B cell (primary cell): ENCODE results near the gene ZFPM1. TPM values are rescaled to one million over a fixed set of nuclear protein-coding genes. Genes with fewer than 3 reads are reported as not detected.

Experiments used
- ATAC-seq: fragments of 200-7000 bp; cut with Tn5 transposase; one replicate; pipeline ENCODE4 v1.10.0; 2021; ENCODE audit warnings: low read depth, mild to moderate bottlenecking, moderate number of reproducible peaks, moderate library complexity
- CTCF ChIA-PET: fragments of 350-600 bp; sonication (Branson Sonifier 250); formaldehyde crosslinking; loops from one replicate; lab custom pipeline; 2021; ENCODE audit warnings: antibody characterized with exemption, inconsistent platforms; lab: Charles Lee
- POLR2A ChIA-PET: fragments of 350-600 bp; sonication (Branson Sonifier 250); formaldehyde crosslinking; loops from one replicate; lab custom pipeline; 2021; ENCODE audit warnings: antibody characterized with exemption; lab: Charles Lee
- DNase-seq: peaks from one replicate; pipeline ENCODE4 v3.0.0; 2013
- H2AFZ ChIP-seq: 2 replicates; pipeline ENCODE4 v1.6.1; 2012; ENCODE audit warnings: mild to moderate bottlenecking, low read depth, low read length; ENCODE audit not compliant: insufficient read depth, poor library complexity, severe bottlenecking
- H3K27ac ChIP-seq, 2 donors: 1 replicate in 1 of 2; 2 replicates in 1 of 2; pipeline ENCODE4 v1.5.1; 2012 to 2013; ENCODE audit warnings: low read length in 2 of 2, mild to moderate bottlenecking in 2 of 2, moderate library complexity in 1 of 2
- H3K27me3 ChIP-seq, 4 experiments: fragments of 200-600 bp in 1 of 4; sonication (generic) in 1 of 4; replicated peaks in 1 of 4; 1 replicate in 2 of 4; 2 replicates in 2 of 4; pipeline versions ENCODE4 v1.6.1 to v1.7.0; 2013 to 2016; ENCODE audit warnings: low read length in 3 of 4, mild to moderate bottlenecking in 2 of 4, mixed read lengths in 1 of 4, moderate library complexity in 1 of 4; ENCODE audit not compliant: insufficient read depth in 4 of 4, control insufficient read depth in 3 of 4; ENCODE audit errors: control extremely low read depth in 1 of 4
- H3K36me3 ChIP-seq, 2 experiments: replicated peaks in 1 of 2; 1 replicate in 1 of 2; 2 replicates in 1 of 2; pipeline versions ENCODE4 v1.6.1 to v1.7.1; 2013; ENCODE audit warnings: low read length in 1 of 2; ENCODE audit not compliant: insufficient read depth in 2 of 2, control insufficient read depth in 1 of 2; ENCODE audit errors: control extremely low read depth in 1 of 2, extremely low read depth in 1 of 2
- H3K4me1 ChIP-seq, 2 donors: fragments of 200-600 bp in 1 of 2; sonication (generic) in 1 of 2; 1 replicate in 1 of 2; 2 replicates in 1 of 2; pipeline versions ENCODE4 v1.5.1 to v1.6.1; 2013 to 2017; ENCODE audit warnings: low read length in 2 of 2; ENCODE audit not compliant: control insufficient read depth in 2 of 2, insufficient read depth in 2 of 2
- H3K4me2 ChIP-seq: replicated peaks from 2 replicates; pipeline ENCODE3; 2012; ENCODE audit warnings: mild to moderate bottlenecking, low read depth, low read length; ENCODE audit not compliant: poor library complexity, severe bottlenecking
- H3K4me3 ChIP-seq, 5 experiments: fragments of 200-600 bp in 1 of 5; sonication (generic) in 1 of 5; 1 replicate in 3 of 5; 2 replicates in 2 of 5; pipeline versions ENCODE4 v1.5.1 to v1.7.0; 2011 to 2016; ENCODE audit warnings: low read length in 4 of 5, mild to moderate bottlenecking in 4 of 5, low read depth in 2 of 5, control low read depth in 1 of 5, moderate library complexity in 1 of 5; ENCODE audit not compliant: insufficient read depth in 1 of 5; ENCODE audit errors: control extremely low read depth in 1 of 5, extremely low read depth in 1 of 5
- H3K79me2 ChIP-seq: fragments of 200-600 bp; sonication (generic); one replicate; pipeline ENCODE4 v1.6.0; 2016; ENCODE audit warnings: low read length; ENCODE audit not compliant: control insufficient read depth, insufficient read depth
- H3K9ac ChIP-seq: fragments of 200-600 bp; sonication (generic); 2 replicates; pipeline ENCODE4 v1.6.1; 2017; ENCODE audit warnings: mild to moderate bottlenecking, low read length, moderate library complexity
- H3K9me3 ChIP-seq, 3 donors: one replicate each; pipeline versions ENCODE4 v1.6.1 to v1.7.1; 2013; ENCODE audit warnings: low read length in 2 of 3; ENCODE audit not compliant: control insufficient read depth in 2 of 3, insufficient read depth in 1 of 3; ENCODE audit errors: control extremely low read depth in 1 of 3
- H4K20me1 ChIP-seq: 2 replicates; pipeline ENCODE4 v1.6.0; 2012; ENCODE audit warnings: mild to moderate bottlenecking, low read length; ENCODE audit not compliant: insufficient read depth, control insufficient read depth, poor library complexity, severe bottlenecking
- H3K27ac Mint-ChIP-seq: one replicate; pipeline ENCODE4 v1.8.0; 2021; ENCODE audit warnings: mixed read lengths
- H3K27me3 Mint-ChIP-seq: one replicate; pipeline ENCODE4 v1.8.0; 2021; ENCODE audit warnings: mixed read lengths
- H3K4me1 Mint-ChIP-seq: one replicate; pipeline ENCODE4 v1.8.0; 2021; ENCODE audit warnings: mixed read lengths
- H3K4me3 Mint-ChIP-seq: one replicate; pipeline ENCODE4 v1.8.0; 2021; ENCODE audit warnings: mixed read lengths
- H3K9me3 Mint-ChIP-seq: one replicate; pipeline ENCODE4 v1.8.0; 2022; ENCODE audit warnings: mixed read lengths; ENCODE audit not compliant: insufficient read depth
- CTCF ChIP-seq: fragments of 200-600 bp; IDR thresholded peaks from one replicate; pipeline ENCODE4 v1.8.0; 2022; ENCODE audit warnings: antibody characterized with exemption, mild to moderate bottlenecking
- EZH2 ChIP-seq: IDR thresholded peaks from 2 replicates; pipeline ENCODE4 v1.6.1; 2012; ENCODE audit warnings: borderline replicate concordance, low read depth, mild to moderate bottlenecking, moderate library complexity, low read length; ENCODE audit not compliant: insufficient read depth, poor library complexity, severe bottlenecking
- WGBS: methylation state at CpG from one replicate; pipeline ENCODE4 v1.1.5; 2013; ENCODE audit warnings: missing lambda C conversion rate; ENCODE audit not compliant: insufficient coverage; 5-methylcytosine and 5-hydroxymethylcytosine counted together
- intact Hi-C: fragments of 100-400 bp; cut with micrococcal nuclease; formaldehyde crosslinking; loops from one replicate; pipeline ENCODE4 v1.10.0; 2022
- polyA plus RNA-seq: library from polyadenylated mRNA; depleted of rRNA; stranded (reverse); fragments of >200 nt; gene quantifications from 2 replicates; pipeline ENCODE4 v1.2.3, GENCODE V29; 2012
- total RNA-seq, 2 donors: library from RNA; stranded (reverse); fragments of 120-200 nt in 1 of 2; gene quantifications; 1 replicate in 1 of 2; 2 replicates in 1 of 2; pipeline versions ENCODE4 v1.2.3 to v1.2.4, GENCODE V29; 2013 to 2022

Gene ZFPM1
- total and polyA plus RNA-seq, 2 donors (not counting 1 experiment from before 2014, with no cell fraction given) = 4.3 to 34.6 TPM

GRCh38 chr16:88406096-88407041, 46.7 kb upstream of the ZFPM1 start:
- H3K79me2 ChIP-seq = no peaks in the 10 kb centered on the region
- TF ChIP-seq EZH2 (no peak), CTCF (no peak)
- H3K4me1 ChIP-seq = no peaks in the 10 kb centered on the region
- POLR2A ChIA-PET = no interaction called here
- no peak for ATAC-seq
- H3K4me3 ChIP-seq = no peak overlapping the region
- H3K27me3 ChIP-seq = peaks cover 0 to 2% (median 0%) of the 10 kb centered on the region in 4 experiments
- H2AFZ ChIP-seq = no peak overlapping the region
- DNase-seq = no peak
- intact Hi-C loops = no loop called here
- peaks cover 0 to 3% (median 0%) of the 10 kb centered on the region in 3 donors for H3K9me3 ChIP-seq
- Mint-ChIP-seq H3K9me3 (no peaks in the 10 kb centered on the region), H3K4me3 (no peak overlapping the region), H3K27me3 (peaks cover 4% of the 10 kb centered on the region), H3K27ac (no peak overlapping the region), H3K4me1 (peaks cover 4% of the 10 kb centered on the region)
- H4K20me1 ChIP-seq = no peaks in the 10 kb centered on the region
- CTCF ChIA-PET = no interaction called here
- no peak overlapping the region for H3K4me2 ChIP-seq
- H3K27ac ChIP-seq = no peak overlapping the region
- no peaks in the 10 kb centered on the region for H3K36me3 ChIP-seq
- no peak overlapping the region for H3K9ac ChIP-seq
- 87% methylated on average over 38 of the region's 39 CpGs for WGBS

DNA sequence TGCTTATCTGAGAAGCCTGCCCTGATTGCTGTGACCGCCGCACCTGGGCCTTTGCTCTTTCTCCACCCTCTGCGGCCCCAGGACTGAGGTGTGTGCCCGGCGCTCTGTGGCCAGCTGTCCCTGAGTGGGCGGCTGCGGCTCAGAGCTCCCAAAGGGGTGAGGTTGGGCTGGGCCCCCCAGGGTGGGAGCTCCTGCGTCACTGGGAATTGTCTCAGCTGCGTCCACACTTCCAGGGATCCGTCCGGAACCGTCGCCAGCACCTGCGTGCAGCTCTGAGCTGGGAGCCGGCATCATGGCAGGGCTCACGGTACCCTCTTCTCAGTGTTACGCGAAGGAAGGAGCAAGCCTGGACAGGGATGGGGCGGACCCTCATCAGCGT, 46.0 kb upstream of the ZFPM1 start:
- Histone ChIP-seq H3K9me3 (peaks cover 0 to 3% (median 0%) of the 10 kb centered on the region in 3 donors), H3K4me2 (no peak overlapping the region), H4K20me1 (no peaks in the 10 kb centered on the region), H3K4me3 (no peak overlapping the region), H3K9ac (no peak overlapping the region), H2AFZ (no peak overlapping the region), H3K27me3 (peaks cover 0 to 2% (median 0%) of the 10 kb centered on the region in 4 experiments), H3K79me2 (no peaks in the 10 kb centered on the region), H3K36me3 (no peaks in the 10 kb centered on the region), H3K4me1 (no peaks in the 10 kb centered on the region), H3K27ac (no peak overlapping the region)
- Mint-ChIP-seq H3K9me3 (no peaks in the 10 kb centered on the region), H3K4me1 (peaks cover 4% of the 10 kb centered on the region), H3K4me3 (no peak overlapping the region), H3K27me3 (peaks cover 4% of the 10 kb centered on the region), H3K27ac (no peak overlapping the region)
- CTCF ChIA-PET = no interaction called here
- 95% methylated on average over 18 of the region's 20 CpGs for WGBS
- ATAC-seq = no peak
- TF ChIP-seq EZH2 (no peak), CTCF (no peak)
- POLR2A ChIA-PET = no interaction called here
- no peak for DNase-seq
- intact Hi-C loops = no loop called here
